BJ (cell line): ENCODE data around the gene ZNF217. TPM values are rescaled to one million over a fixed set of nuclear protein-coding genes. Genes with fewer than 3 reads are reported as not detected.
"Not testable (repeated sequence)": the region's sequence is repeated elsewhere in the genome, so short reads cannot be mapped to it uniquely, and the experiment has no call there.

Experiments
- CTCF ChIA-PET: fragments of 350-600 bp; formaldehyde crosslinking; extraction: SDS; loops from one replicate; lab custom pipeline; 2021; ENCODE audit warnings: antibody characterized with exemption, inconsistent platforms; lab: Yijun Ruan, JAX
- POLR2A ChIA-PET: fragments of 300-600 bp; sonication (Branson Sonifier 250); formaldehyde crosslinking; extraction: SDS; loops from one replicate; lab custom pipeline; 2021; ENCODE audit warnings: antibody characterized with exemption; lab: Charles Lee
- DNase-seq: peaks from one replicate; pipeline ENCODE4 v3.0.0-alpha.2; 2011; ENCODE audit warnings: low read depth
- H3K27me3 ChIP-seq: 2 replicates; pipeline ENCODE4 v1.6.0; 2011; ENCODE audit warnings: low read length; ENCODE audit not compliant: control insufficient read depth, insufficient read depth
- H3K36me3 ChIP-seq: 2 replicates; pipeline ENCODE4 v1.5.1; 2011; ENCODE audit warnings: low read length; ENCODE audit not compliant: control insufficient read depth, insufficient read depth
- H3K4me3 ChIP-seq: 2 replicates; pipeline ENCODE4 v1.5.1; 2011; ENCODE audit warnings: low read depth, mild to moderate bottlenecking, control low read depth, low read length
- polyA plus RNA-seq: library from polyadenylated mRNA; depleted of rRNA; stranded (reverse); fragments of >200 nt; gene quantifications from 2 replicates; pipeline ENCODE4 v1.2.3, GENCODE V29; 2011
- TF ChIP-seq, protein P1 (sequence below): IDR thresholded peaks from 2 replicates; pipeline ENCODE4 v1.5.1; 2011; ENCODE audit warnings: low read depth, mild to moderate bottlenecking, control low read depth, inconsistent platforms, low read length, moderate library complexity; ENCODE audit not compliant: insufficient read depth

ZNF217 gene
- polyA plus RNA-seq, 1 experiment: 9.4 TPM

- CTCF ChIA-PET: interaction anchor here (1.4 kb wide), 1 partner anchor 353 kb away, joined by 4 read pairs; no protein-coding TSS in a partner anchor
These were observed 7.0 kb downstream of the ZNF217 start for GRCh38 chr20:53586640-53587039.

GRCh38 chr20:53585910-53586309, 7.7 kb downstream of the ZNF217 start:
- H3K27me3 ChIP-seq, H3K4me3 ChIP-seq, POLR2A ChIA-PET, DNase-seq: not testable (repeated sequence)
- CTCF ChIA-PET: interaction anchor here (1.4 kb wide), 1 partner anchor 354 kb away, joined by 4 read pairs; no protein-coding TSS in a partner anchor
- H3K36me3 ChIP-seq: peaks cover 14% of the 10 kb centered on the region

More at GRCh38 chr20:53586640-53587039, 7.0 kb downstream of the ZNF217 start:
- Histone ChIP-seq H3K36me3 (peaks cover 9% of the 10 kb centered on the region), H3K27me3 (no peaks in the 10 kb centered on the region), H3K4me3 (no peak overlapping the region)
- TF ChIP-seq, protein P1, sequence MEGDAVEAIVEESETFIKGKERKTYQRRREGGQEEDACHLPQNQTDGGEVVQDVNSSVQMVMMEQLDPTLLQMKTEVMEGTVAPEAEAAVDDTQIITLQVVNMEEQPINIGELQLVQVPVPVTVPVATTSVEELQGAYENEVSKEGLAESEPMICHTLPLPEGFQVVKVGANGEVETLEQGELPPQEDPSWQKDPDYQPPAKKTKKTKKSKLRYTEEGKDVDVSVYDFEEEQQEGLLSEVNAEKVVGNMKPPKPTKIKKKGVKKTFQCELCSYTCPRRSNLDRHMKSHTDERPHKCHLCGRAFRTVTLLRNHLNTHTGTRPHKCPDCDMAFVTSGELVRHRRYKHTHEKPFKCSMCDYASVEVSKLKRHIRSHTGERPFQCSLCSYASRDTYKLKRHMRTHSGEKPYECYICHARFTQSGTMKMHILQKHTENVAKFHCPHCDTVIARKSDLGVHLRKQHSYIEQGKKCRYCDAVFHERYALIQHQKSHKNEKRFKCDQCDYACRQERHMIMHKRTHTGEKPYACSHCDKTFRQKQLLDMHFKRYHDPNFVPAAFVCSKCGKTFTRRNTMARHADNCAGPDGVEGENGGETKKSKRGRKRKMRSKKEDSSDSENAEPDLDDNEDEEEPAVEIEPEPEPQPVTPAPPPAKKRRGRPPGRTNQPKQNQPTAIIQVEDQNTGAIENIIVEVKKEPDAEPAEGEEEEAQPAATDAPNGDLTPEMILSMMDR: no peak
- no peak for DNase-seq
- POLR2A ChIA-PET: no interaction called here

DNA sequence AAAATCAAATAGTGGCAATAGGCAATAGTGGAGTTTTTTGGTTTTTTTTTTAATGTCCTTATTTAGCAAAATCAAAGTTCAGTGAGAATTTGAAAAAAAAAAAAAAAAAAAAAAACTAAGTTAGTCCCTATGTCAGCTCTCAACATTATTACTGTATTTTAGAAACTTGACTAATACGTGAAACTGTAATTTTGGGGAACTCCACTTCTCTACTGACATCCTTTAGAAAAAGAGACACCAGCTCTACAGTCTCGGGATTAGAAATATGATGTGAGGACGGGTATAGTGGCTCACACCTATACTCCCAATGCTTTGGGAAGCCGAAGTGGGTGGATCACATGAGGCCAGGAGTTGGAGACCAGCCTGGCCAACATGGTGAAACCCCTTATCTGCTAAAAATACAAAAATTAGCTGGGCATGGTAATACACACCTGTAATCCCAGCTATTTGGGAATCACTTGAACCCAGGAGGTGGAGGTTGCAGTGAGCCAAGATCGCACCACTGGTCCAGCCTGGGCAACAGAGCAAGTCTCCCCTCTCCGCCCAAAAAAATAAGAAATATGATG, 8.6 kb downstream of the ZNF217 start:
- POLR2A ChIA-PET: interaction anchor here (0.6 kb wide), 1 partner anchor 330 kb away, joined by 14 read pairs; no protein-coding TSS in a partner anchor
- H3K27me3 ChIP-seq, DNase-seq, CTCF ChIA-PET, H3K4me3 ChIP-seq: not testable (repeated sequence)
- H3K36me3 ChIP-seq: peaks cover 14% of the 10 kb centered on the region

- peaks cover 14% of the 10 kb centered on the region for H3K36me3 ChIP-seq
- DNase-seq, H3K27me3 ChIP-seq, POLR2A ChIA-PET, CTCF ChIA-PET, H3K4me3 ChIP-seq: not testable (repeated sequence)
These were observed 9.1 kb downstream of the ZNF217 start for GRCh38 chr20:53584550-53584913.

GRCh38 chr20:53583660-53584549, 9.7 kb downstream of the ZNF217 start:
- POLR2A ChIA-PET: interaction anchor here (0.6 kb wide), 1 partner anchor 245 kb away, joined by 3 read pairs; no protein-coding TSS in a partner anchor
- not testable (repeated sequence) for H3K4me3 ChIP-seq, DNase-seq, H3K27me3 ChIP-seq
- peaks cover 14% of the 10 kb centered on the region for H3K36me3 ChIP-seq
- CTCF ChIA-PET: interaction anchor here (0.6 to 4.8 kb wide), 4 partner anchors 193 to 358 kb away, joined by 3 to 24 read pairs (median 6); no protein-coding TSS in a partner anchor

- CTCF ChIA-PET: interaction anchor here (0.6 to 4.8 kb wide), 5 partner anchors 9 to 359 kb away, joined by 3 to 24 read pairs (median 3); no protein-coding TSS in a partner anchor
- peaks cover 14% of the 10 kb centered on the region for H3K36me3 ChIP-seq
- no peaks in the 10 kb centered on the region for H3K27me3 ChIP-seq
- TF ChIP-seq, protein P1: no peak
- no peak overlapping the region for H3K4me3 ChIP-seq
- peak; percentile 74 for DNase-seq
- POLR2A ChIA-PET: interaction anchor here (0.6 kb wide), 1 partner anchor 246 kb away, joined by 3 read pairs; no protein-coding TSS in a partner anchor
These were observed 10.9 kb downstream of the ZNF217 start for GRCh38 chr20:53582574-53583351.
